HL-60 (cell line): ENCODE results near the gene TBC1D12.

Experiments used
- DNase-seq, 2 experiments: peaks; one replicate each; pipeline ENCODE4 v3.0.0-alpha.2; 2010 to 2020; ENCODE audit warnings: low read depth in 1 of 2, low spot score in 1 of 2
- H3K27ac ChIP-seq: fragments of 250-450 bp; sonication (Bioruptor Pico); replicated peaks from 2 replicates; pipeline ENCODE4 v1.5.1; 2020; ENCODE audit warnings: mild to moderate bottlenecking, moderate library complexity
- H3K27me3 ChIP-seq: fragments of 250-450 bp; sonication (Bioruptor Pico); 2 replicates; pipeline ENCODE4 v1.5.1; 2021; ENCODE audit warnings: mild to moderate bottlenecking, moderate library complexity; ENCODE audit not compliant: insufficient read depth, poor library complexity, severe bottlenecking
- H3K4me3 ChIP-seq: replicated peaks from 2 replicates; pipeline ENCODE4 v1.5.1; 2011; ENCODE audit warnings: mild to moderate bottlenecking, control low read depth, low read length; ENCODE audit not compliant: insufficient read depth
- CTCF ChIP-seq: IDR thresholded peaks from one replicate; pipeline ENCODE4 v1.5.1; 2011; ENCODE audit warnings: low read length, control low read depth, inconsistent platforms; ENCODE audit not compliant: insufficient read depth
- GABPA ChIP-seq: IDR thresholded peaks from 2 replicates; pipeline ENCODE4 v1.6.1; 2012; ENCODE audit warnings: low read depth
- POLR2AphosphoS5 ChIP-seq: IDR thresholded peaks from 2 replicates; pipeline ENCODE4 v1.6.1; 2012; ENCODE audit warnings: low read depth
- REST ChIP-seq: IDR thresholded peaks from 2 replicates; pipeline ENCODE4 v1.6.1; 2012; ENCODE audit warnings: low read depth; ENCODE audit not compliant: insufficient replicate concordance
- SPI1 ChIP-seq: IDR thresholded peaks from 2 replicates; pipeline ENCODE4 v1.6.1; 2012; ENCODE audit warnings: low read depth, mild to moderate bottlenecking, borderline replicate concordance

Gene TBC1D12

GRCh38 chr10:94571081-94571480 lies 168.7 kb downstream of the TBC1D12 start:
- DNase-seq = no peak
- H3K4me3 ChIP-seq = no peak overlapping the region
- TF ChIP-seq GABPA = no peak
- no peak for TF ChIP-seq POLR2AphosphoS5
- no peak for TF ChIP-seq CTCF
- no peak for TF ChIP-seq SPI1
- no peak for TF ChIP-seq REST
- H3K27me3 ChIP-seq = no peaks in the 10 kb centered on the region
- H3K27ac ChIP-seq = no peak overlapping the region

- Histone ChIP-seq H3K4me3 (no peak overlapping the region), H3K27me3 (no peaks in the 10 kb centered on the region), H3K27ac (no peak overlapping the region)
- DNase-seq = no peak
- TF ChIP-seq CTCF = no peak
- no peak for TF ChIP-seq GABPA
- no peak for TF ChIP-seq SPI1
- no peak for TF ChIP-seq POLR2AphosphoS5
- no peak for TF ChIP-seq REST
These were observed 169.2 kb downstream of the TBC1D12 start for GRCh38 chr10:94571528-94571927.

- TF ChIP-seq REST (no peak), CTCF (no peak), SPI1 (no peak), GABPA (no peak), POLR2AphosphoS5 (no peak)
- Histone ChIP-seq H3K27ac (no peak overlapping the region), H3K4me3 (no peak overlapping the region), H3K27me3 (no peaks in the 10 kb centered on the region)
- no peak for DNase-seq
These were observed 176.4 kb downstream of the TBC1D12 start for GRCh38 chr10:94578790-94579189.
